K562 (cell line): ENCODE measurements around the gene SPOCD1. TPM values are rescaled to one million over a fixed set of nuclear protein-coding genes. Genes with fewer than 3 reads are reported as not detected.

Source experiments
- ARID1B ChIP-seq: fragments of 450-650 bp; IDR thresholded peaks from 2 replicates; pipeline ENCODE4 v1.6.1; 2016; ENCODE audit warnings: antibody characterized with exemption, mild to moderate bottlenecking, inconsistent platforms
- CHD7 ChIP-seq: fragments of 200-600 bp; sonication (generic); IDR thresholded peaks from one replicate; pipeline ENCODE4 v1.6.1; 2012; ENCODE audit warnings: mild to moderate bottlenecking, low read depth, low read length, inconsistent platforms
- NR2C1 ChIP-seq, 2 experiments: fragments of 450-650 bp; IDR thresholded peaks; 2 replicates each; pipeline ENCODE4 v1.6.1; 2017; ENCODE audit warnings: mild to moderate bottlenecking in 2 of 2, antibody characterized with exemption in 1 of 2, inconsistent platforms in 1 of 2, missing compliant biosample characterization in 1 of 2, missing genetic modification characterization in 1 of 2
- ZNF133 ChIP-seq: fragments of 250-450 bp; sonication (Bioruptor Pico); IDR thresholded peaks from 2 replicates; pipeline ENCODE4 v1.4.0; 2020; ENCODE audit warnings: mild to moderate bottlenecking
- ZNF511 ChIP-seq: sonication (generic); formaldehyde crosslinking; IDR thresholded peaks from 2 replicates; pipeline ENCODE4 v1.8.0; 2022; ENCODE audit warnings: mild to moderate bottlenecking, missing genetic modification reagents
- polyA plus RNA-seq, 8 experiments: library from polyadenylated mRNA; depleted of rRNA in 4 of 8; stranded (reverse) in 5 of 8; unstranded in 3 of 8; fragments of >200 nt; fragmentation: Nextera tagmentation in 2 of 8; fragmentation: Illumina TruSeq in 1 of 8; extraction: Ambion mirVana in 2 of 8; extraction: Trizol in 1 of 8; gene quantifications; 2 replicates each; pipeline versions ENCODE4 v1.2.1 to v1.2.3, GENCODE V29; 2011 to 2014; ENCODE audit warnings: inconsistent platforms in 1 of 8, missing spikeins in 1 of 8
- total RNA-seq, 7 experiments: library from RNA; depleted of rRNA in 6 of 7; stranded (reverse); fragments of >200 nt in 6 of 7; fragmentation: Illumina TruSeq in 2 of 7; extraction: Trizol in 2 of 7; gene quantifications; 2 replicates each; pipeline versions ENCODE4 v1.2.1 to v1.2.3, GENCODE V29; 2011 to 2021; ENCODE audit warnings: low replicate concordance in 1 of 7

Gene SPOCD1
- total and polyA plus RNA-seq, 9 of the 15 experiments (the other 6 are each of a cell fraction or from before 2014, with no cell fraction given) = 0.03 to 0.71 (median 0.26) TPM; not detected in 1

GRCh38 chr1:31831397-31832378, 15.9 kb upstream of the SPOCD1 start (continued):
- TF ChIP-seq CHD7 (no peak), NR2C1 (IDR thresholded peaks at IDR 0.05) (peak; percentile 69), NR2C1 (tag; IDR thresholded peaks at IDR 0.05) (peak; percentile 77), ARID1B (0 out of 2 replicates have a peak, but pooled peaks have one; percentile 30), ZNF511 (CRISPR knock-in tag) (no peak), ZNF133 (CRISPR knock-in tag) (no peak)
